ENCODE results near the gene ANO8.

ANO8 gene

GRCh38 chr19:17379221-17379631 lies 44.6 kb upstream of the ANO8 start:
- no peak for DNase-seq
- Histone ChIP-seq H3K79me2 (ENCODE audit: low read length) (no peaks in the 10 kb centered on the region), H3K27ac (ENCODE audit: low read length) (no peak overlapping the region), H3K27me3 (replicated peaks; ENCODE audit: insufficient read depth, low read length) (no peaks in the 10 kb centered on the region), H3K9me3 (replicated peaks; ENCODE audit: insufficient read depth, low read length) (no peaks in the 10 kb centered on the region), H3K36me3 (replicated peaks; ENCODE audit: insufficient read depth, low read length) (no peaks in the 10 kb centered on the region), H2AFZ (ENCODE audit: low read length) (no peak overlapping the region), H3K4me2 (ENCODE audit: low read depth, low read length) (no peak overlapping the region), H3K4me3 (ENCODE audit: low read length) (no peak overlapping the region), H3F3A (ENCODE audit: insufficient read depth, low read length) (0 out of 2 replicates have a peak, but pooled peaks cover 3% of the 10 kb centered on the region), H3K4me1 (ENCODE audit: low read length) (peaks cover 18% of the 10 kb centered on the region), H4K20me1 (ENCODE audit: insufficient read depth, low read length) (no peaks in the 10 kb centered on the region), H3K9ac (ENCODE audit: low read length) (no peak overlapping the region), H3K9me2 (replicated peaks; ENCODE audit: insufficient read depth, low read length) (no peaks in the 10 kb centered on the region)
- TF ChIP-seq EZH2 (optimal IDR thresholded peaks at IDR 0.05; ENCODE audit: low read depth, low read length) (no peak), EZH2phosphoT487 (IDR thresholded peaks at IDR 0.05; ENCODE audit: low read length) (no peak), CTCF (IDR thresholded peaks at IDR 0.05; ENCODE audit: low read length) (no peak)

- no peak overlapping the region for H3K4me3 ChIP-seq (ENCODE audit: low read length)
- no peaks in the 10 kb centered on the region for H4K20me1 ChIP-seq (ENCODE audit: insufficient read depth, low read length)
- no peak for DNase-seq
- TF ChIP-seq EZH2phosphoT487 (IDR thresholded peaks at IDR 0.05; ENCODE audit: low read length) (no peak), EZH2 (optimal IDR thresholded peaks at IDR 0.05; ENCODE audit: low read depth, low read length) (no peak), CTCF (IDR thresholded peaks at IDR 0.05; ENCODE audit: low read length) (no peak)
- no peaks in the 10 kb centered on the region for H3K9me2 ChIP-seq (replicated peaks; ENCODE audit: insufficient read depth, low read length)
- peaks cover 26% of the 10 kb centered on the region for H3K4me1 ChIP-seq (ENCODE audit: low read length)
- no peaks in the 10 kb centered on the region for H3K9me3 ChIP-seq (replicated peaks; ENCODE audit: insufficient read depth, low read length)
- H3K36me3 ChIP-seq (replicated peaks; ENCODE audit: insufficient read depth, low read length): no peaks in the 10 kb centered on the region
- no peak overlapping the region for H3K9ac ChIP-seq (ENCODE audit: low read length)
- no peak overlapping the region for H2AFZ ChIP-seq (ENCODE audit: low read length)
- H3K79me2 ChIP-seq (ENCODE audit: low read length): no peaks in the 10 kb centered on the region
- H3F3A ChIP-seq (ENCODE audit: insufficient read depth, low read length): peaks cover 6% of the 10 kb centered on the region; the same call in 1 of the 2 replicates
- H3K4me2 ChIP-seq (ENCODE audit: low read depth, low read length): no peak overlapping the region
- no peak overlapping the region for H3K27ac ChIP-seq (ENCODE audit: low read length)
- H3K27me3 ChIP-seq (replicated peaks; ENCODE audit: insufficient read depth, low read length): no peaks in the 10 kb centered on the region
Observed at GRCh38 chr19:17378271-17378670, 43.6 kb upstream of the ANO8 start.

GRCh38 chr19:17376935-17377600 lies 42.4 kb upstream of the ANO8 start, which contains the start of gene PLVAP:
Gene PLVAP (minus strand): TSS chr19:17377342. CDS start chr19:17377288, 54 bp downstream.
- H3K4me1 ChIP-seq (ENCODE audit: low read length): peaks cover 25% of the 10 kb centered on the region
- H3K4me2 ChIP-seq (ENCODE audit: low read depth, low read length): no peak within 1 kb of the TSS
- no peaks in the 10 kb centered on the region for H3K79me2 ChIP-seq (ENCODE audit: low read length)
- TF ChIP-seq EZH2 (optimal IDR thresholded peaks at IDR 0.05; ENCODE audit: low read depth, low read length) (no peak), EZH2phosphoT487 (IDR thresholded peaks at IDR 0.05; ENCODE audit: low read length) (no peak), CTCF (IDR thresholded peaks at IDR 0.05; ENCODE audit: low read length) (no peak)
- no peaks in the 10 kb centered on the region for H4K20me1 ChIP-seq (ENCODE audit: insufficient read depth, low read length)
- H3F3A ChIP-seq (ENCODE audit: insufficient read depth, low read length): peaks cover 12% of the 10 kb centered on the region; the same call in 1 of the 2 replicates
- no peaks in the 10 kb centered on the region for H3K36me3 ChIP-seq (replicated peaks; ENCODE audit: insufficient read depth, low read length)
- H3K9me2 ChIP-seq (replicated peaks; ENCODE audit: insufficient read depth, low read length): no peaks in the 10 kb centered on the region
- no peak within 1 kb of the TSS for H3K4me3 ChIP-seq (ENCODE audit: low read length)
- no peak within 1 kb of the TSS for H3K27ac ChIP-seq (ENCODE audit: low read length)
- no peak for DNase-seq
- no peak within 1 kb of the TSS for H2AFZ ChIP-seq (ENCODE audit: low read length)
- no peaks in the 10 kb centered on the region for H3K9me3 ChIP-seq (replicated peaks; ENCODE audit: insufficient read depth, low read length)
- no peak within 1 kb of the TSS for H3K9ac ChIP-seq (ENCODE audit: low read length)
- H3K27me3 ChIP-seq (replicated peaks; ENCODE audit: insufficient read depth, low read length): no peaks in the 10 kb centered on the region
